ENCODE measurements around the gene ACAP3. TPM values are rescaled to one million over a fixed set of nuclear protein-coding genes. Genes with fewer than 3 reads are reported as not detected.

ACAP3 gene
- total and polyA plus RNA-seq, 10 of the 15 experiments (the other 5 are each of a cell fraction or from before 2014, with no cell fraction given), result 0.05 to 34.2 (median 7.1) TPM

GRCh38 chr1:1342584-1343115 lies 34.9 kb upstream of the ACAP3 start:
- no peak overlapping the region for H3K4me2 ChIP-seq (ENCODE audit: control insufficient read depth, insufficient read depth)
- no peak overlapping the region for H2AFZ ChIP-seq (ENCODE audit: control insufficient read depth, low read depth, low read length)
- in situ Hi-C loops (cut with MboI), result no loop called here
- H3K36me3 ChIP-seq (ENCODE audit: control insufficient read depth in 2 of 2, insufficient read depth in 2 of 2, low read length in 1 of 2), result peaks cover 0 to 5% of the 10 kb centered on the region in 2 experiments
- no peak overlapping the region for H3K4me3 ChIP-seq
- H3K27me3 ChIP-seq (replicated peaks in 1 of 2; ENCODE audit: control insufficient read depth in 2 of 2, insufficient read depth in 2 of 2, low read length in 1 of 2), result no peaks in the 10 kb centered on the region
- ATAC-seq, result no peak
- DNase-seq (ENCODE audit: low read depth, low spot score), result no peak
- ChIA-PET CTCF (no interaction called here), SMC1A (ENCODE audit: uncharacterized antibody, unreplicated experiment) (no interaction called here), POLR2A (no interaction called here), RAD21 (ENCODE audit: unreplicated experiment) (no interaction called here)
- no peaks in the 10 kb centered on the region for H3K9me3 ChIP-seq (replicated peaks; ENCODE audit: control insufficient read depth, insufficient read depth, low read length)
- FAIRE-seq, result no peak
- no peak overlapping the region for H3K9ac ChIP-seq (ENCODE audit: control insufficient read depth, insufficient read depth, low read length)
- BruUV-seq (replicated peaks), result no TSS peak
- TF ChIP-seq MEF2A (IDR thresholded peaks at IDR 0.05; ENCODE audit: insufficient read depth, low read depth, low read length) (no peak), GATAD2B (conservative IDR thresholded peaks at IDR 0.05; ENCODE audit: low read depth) (no peak), KAT2A (conservative IDR thresholded peaks at IDR 0.05; ENCODE audit: control insufficient read depth, low read depth, low read length) (no peak), SMAD5 (IDR thresholded peaks at IDR 0.05; ENCODE audit: low read depth) (no peak), E2F8 (IDR thresholded peaks at IDR 0.05; ENCODE audit: low read depth, partially characterized antibody) (no peak), DPF2 (IDR thresholded peaks at IDR 0.05) (no peak), ZNF217 (IDR thresholded peaks at IDR 0.05) (no peak), GABPA (IDR thresholded peaks at IDR 0.05; ENCODE audit: low read depth) (no peak), CBX3 (IDR thresholded peaks at IDR 0.05; ENCODE audit: borderline replicate concordance, low read depth) (no peak)
- intact Hi-C loops (cut with micrococcal nuclease; ENCODE audit: unreplicated experiment), result no loop called here
- no peak overlapping the region for H3K27ac ChIP-seq (ENCODE audit: control insufficient read depth, insufficient read depth)
- H3K79me2 ChIP-seq (ENCODE audit: control insufficient read depth, insufficient read depth, low read length), result no peaks in the 10 kb centered on the region; the same call in none of the 2 replicates
- H4K20me1 ChIP-seq (ENCODE audit: control insufficient read depth, insufficient read depth), result no peaks in the 10 kb centered on the region
- H3K4me1 ChIP-seq (ENCODE audit: control insufficient read depth, insufficient read depth, low read length), result peaks cover 2% of the 10 kb centered on the region; the same call in 1 of the 2 replicates
- 88% methylated on average over 18 of the region's 18 CpGs for WGBS (ENCODE audit: insufficient coverage, insufficient replicate concordance, low lambda C conversion rate, missing lambda C conversion rate)
